ENCODE results near the gene SSU72. TPM values are rescaled to one million over a fixed set of nuclear protein-coding genes. Genes with fewer than 3 reads are reported as not detected.

Gene SSU72
- total and polyA plus RNA-seq, 4 donors = 35.4 to 57.4 (median 44.3) TPM

GRCh38 chr1:1529321-1529720, 45.3 kb downstream of the SSU72 start:
- no peak overlapping the region for H3K4me3 ChIP-seq (ENCODE audit: low read depth in 1 of 3, low read length in 3 of 3)
- H3K9me3 ChIP-seq (ENCODE audit: control insufficient read depth in 4 of 4, low read length in 3 of 4) = peaks cover 0 to 2% (median 0%) of the 10 kb centered on the region in 4 donors
- DNase-seq (ENCODE audit: low spot score) = no peak
- H3K36me3 ChIP-seq (ENCODE audit: control insufficient read depth in 4 of 4, insufficient read depth in 3 of 4, low read depth in 1 of 4, low read length in 3 of 4) = peaks cover 0 to 22% (median 6%) of the 10 kb centered on the region in 4 donors
- H3K27me3 ChIP-seq (ENCODE audit: control insufficient read depth in 4 of 4, insufficient read depth in 4 of 4, low read length in 3 of 4) = no peaks in the 10 kb centered on the region
- H3K9ac ChIP-seq (ENCODE audit: low read depth in 1 of 2, low read length in 2 of 2) = no peak overlapping the region
- peaks cover 0 to 5% (median 3%) of the 10 kb centered on the region in 4 donors for H3K4me1 ChIP-seq (ENCODE audit: control insufficient read depth in 4 of 4, insufficient read depth in 4 of 4, low read length in 3 of 4)
- H3K27ac ChIP-seq (ENCODE audit: low read depth in 1 of 2, low read length in 2 of 2) = no peak overlapping the region
- TF ChIP-seq YY1 (IDR thresholded peaks at IDR 0.05) = no peak
- TF ChIP-seq SP1 (IDR thresholded peaks at IDR 0.05) = no peak
- TF ChIP-seq FOXA1 (IDR thresholded peaks at IDR 0.05) = no peak
- TF ChIP-seq CTCF (IDR thresholded peaks at IDR 0.05; ENCODE audit: low read depth, low read length, missing input control) = no peak
- TF ChIP-seq TAF1 (conservative IDR thresholded peaks at IDR 0.05) = no peak
- no peak for TF ChIP-seq HNF4G (IDR thresholded peaks at IDR 0.05)
- no peak for TF ChIP-seq GABPA (IDR thresholded peaks at IDR 0.05 in 1 of 2, conservative IDR thresholded peaks at IDR 0.05 in 1 of 2)
- no peak for TF ChIP-seq ATF3 (IDR thresholded peaks at IDR 0.05)
- TF ChIP-seq REST (IDR thresholded peaks at IDR 0.05) = no peak
- no peak for TF ChIP-seq FOXA2 (IDR thresholded peaks at IDR 0.05)
- TF ChIP-seq MAX (IDR thresholded peaks at IDR 0.05) = no peak
- TF ChIP-seq ZBTB33 (IDR thresholded peaks at IDR 0.05) = no peak
- no peak for TF ChIP-seq NR2F2 (IDR thresholded peaks at IDR 0.05)
- TF ChIP-seq RXRA (IDR thresholded peaks at IDR 0.05) = no peak
- WGBS = 98% methylated on average over 17 of the region's 18 CpGs

Data from liver (tissue), 9 donors.